IPS-18a (cell line): ENCODE data around the gene SDR42E2.
"Not testable (repeated sequence)": the region's sequence is repeated elsewhere in the genome, so short reads cannot be mapped to it uniquely, and the experiment has no call there.

ENCODE experiments used
- H3K27ac ChIP-seq: one replicate; pipeline ENCODE4 v1.5.1; 2013; ENCODE audit warnings: low read length
- H3K27me3 ChIP-seq: one replicate; pipeline ENCODE4 v1.6.1; 2013; ENCODE audit warnings: mild to moderate bottlenecking, low read length; ENCODE audit not compliant: control insufficient read depth, insufficient read depth
- H3K36me3 ChIP-seq: one replicate; pipeline ENCODE4 v1.6.1; 2013; ENCODE audit warnings: low read depth, low read length; ENCODE audit not compliant: control insufficient read depth
- H3K4me1 ChIP-seq: one replicate; pipeline ENCODE4 v1.6.1; 2013; ENCODE audit warnings: low read depth, low read length; ENCODE audit not compliant: control insufficient read depth
- H3K4me3 ChIP-seq: one replicate; pipeline ENCODE4 v1.5.1; 2013; ENCODE audit warnings: low read length
- H3K9ac ChIP-seq: one replicate; pipeline ENCODE4 v1.6.1; 2013; ENCODE audit warnings: mild to moderate bottlenecking, low read length, moderate library complexity
- H3K9me3 ChIP-seq: one replicate; pipeline ENCODE4 v1.6.1; 2013; ENCODE audit warnings: low read depth, low read length; ENCODE audit not compliant: control insufficient read depth

Gene SDR42E2

DNA sequence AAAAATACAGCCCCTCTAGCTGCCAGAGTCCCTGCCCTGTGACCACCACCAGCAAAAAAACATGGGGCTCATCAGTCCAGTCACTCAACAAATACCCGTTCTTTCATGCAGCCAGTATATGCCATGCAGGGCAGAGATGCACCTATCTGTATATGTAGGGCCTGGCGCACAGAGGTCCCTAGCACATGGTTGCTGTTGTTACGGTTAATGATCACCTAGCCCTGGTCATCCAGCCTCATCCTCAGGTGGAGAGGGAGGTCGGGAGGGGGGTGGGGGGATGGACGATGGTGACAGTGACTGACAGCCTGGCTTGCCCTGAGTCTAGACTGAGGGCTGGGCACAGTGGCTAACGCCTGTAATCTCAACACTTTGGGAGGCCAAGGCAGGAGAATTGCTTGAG is 1.5 kb downstream of the SDR42E2 start:
- Histone ChIP-seq H3K27me3 (peaks cover 33% of the 10 kb centered on the region), H3K9me3 (no peaks in the 10 kb centered on the region), H3K27ac (no peak overlapping the region), H3K36me3 (no peaks in the 10 kb centered on the region), H3K9ac (no peak overlapping the region), H3K4me3 (no peak overlapping the region), H3K4me1 (no peaks in the 10 kb centered on the region)

DNA sequence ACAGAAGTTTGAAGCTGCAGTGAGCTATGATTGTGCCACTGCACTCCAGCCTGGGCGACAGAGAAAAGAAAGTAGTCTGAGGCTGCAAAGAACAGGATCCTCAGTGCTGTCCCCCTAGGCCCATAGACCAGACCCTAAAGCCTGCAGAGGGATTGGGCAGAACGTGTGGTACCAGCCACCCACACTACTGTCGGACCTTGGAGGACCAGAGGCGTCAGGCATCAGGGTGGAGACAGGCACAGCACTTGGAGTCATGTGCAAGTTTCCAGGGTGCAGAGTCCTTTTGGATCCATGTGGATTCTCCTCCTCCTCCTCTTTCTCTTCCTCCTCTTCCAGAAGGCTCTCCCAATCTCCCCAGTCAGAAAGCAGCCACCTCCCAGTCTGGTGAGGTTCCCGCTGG is 2.2 kb downstream of the SDR42E2 start:
- H3K4me1 ChIP-seq, result no peaks in the 10 kb centered on the region
- H3K36me3 ChIP-seq, result no peaks in the 10 kb centered on the region
- no peak overlapping the region for H3K27ac ChIP-seq
- H3K9ac ChIP-seq, result no peak overlapping the region
- H3K4me3 ChIP-seq, result no peak overlapping the region
- no peaks in the 10 kb centered on the region for H3K9me3 ChIP-seq
- peaks cover 33% of the 10 kb centered on the region for H3K27me3 ChIP-seq

DNA sequence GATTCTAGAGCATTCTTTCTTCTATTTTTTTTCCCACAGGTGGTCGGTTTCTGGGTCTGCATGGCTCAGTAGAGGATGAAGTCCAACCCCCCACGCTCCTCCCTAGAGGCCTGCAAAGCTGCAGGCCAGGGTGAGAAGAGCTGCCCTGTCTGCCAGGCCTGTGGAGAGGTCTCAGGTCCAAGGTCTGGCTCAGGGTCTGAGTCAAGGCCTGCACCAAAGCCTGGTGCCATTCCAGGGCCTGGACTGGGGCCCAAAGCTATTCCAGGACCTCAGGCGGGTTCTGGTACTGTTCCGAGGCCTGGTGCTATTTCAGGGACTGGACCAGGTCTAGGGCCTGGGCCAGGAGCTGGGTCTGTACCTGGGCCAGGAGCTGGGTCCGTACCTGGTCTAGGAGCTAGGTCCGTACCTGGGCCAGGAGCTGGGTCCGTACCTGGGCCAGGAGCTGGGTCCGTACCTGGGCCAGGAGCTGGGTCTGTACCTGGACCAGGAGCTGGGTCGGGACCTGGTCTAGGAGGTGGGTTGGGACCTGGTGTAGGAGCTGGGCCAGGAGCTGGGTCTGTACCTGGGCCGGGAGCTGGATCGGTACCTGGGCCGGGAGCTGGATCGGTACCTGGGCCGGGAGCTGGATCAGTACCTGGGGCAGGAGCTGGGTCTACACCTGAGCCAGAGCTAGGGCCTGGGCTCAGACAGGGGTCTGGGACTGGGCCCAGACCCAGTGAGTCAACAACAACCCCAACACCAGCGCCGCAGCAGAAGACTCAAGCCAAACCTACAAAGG is 3.4 kb downstream of the SDR42E2 start:
- no peak overlapping the region for H3K9ac ChIP-seq
- no peak overlapping the region for H3K4me3 ChIP-seq
- H3K9me3 ChIP-seq, result no peaks in the 10 kb centered on the region
- H3K36me3 ChIP-seq, result no peaks in the 10 kb centered on the region
- H3K27me3 ChIP-seq, result peaks cover 30% of the 10 kb centered on the region
- no peaks in the 10 kb centered on the region for H3K4me1 ChIP-seq
- H3K27ac ChIP-seq, result no peak overlapping the region

DNA sequence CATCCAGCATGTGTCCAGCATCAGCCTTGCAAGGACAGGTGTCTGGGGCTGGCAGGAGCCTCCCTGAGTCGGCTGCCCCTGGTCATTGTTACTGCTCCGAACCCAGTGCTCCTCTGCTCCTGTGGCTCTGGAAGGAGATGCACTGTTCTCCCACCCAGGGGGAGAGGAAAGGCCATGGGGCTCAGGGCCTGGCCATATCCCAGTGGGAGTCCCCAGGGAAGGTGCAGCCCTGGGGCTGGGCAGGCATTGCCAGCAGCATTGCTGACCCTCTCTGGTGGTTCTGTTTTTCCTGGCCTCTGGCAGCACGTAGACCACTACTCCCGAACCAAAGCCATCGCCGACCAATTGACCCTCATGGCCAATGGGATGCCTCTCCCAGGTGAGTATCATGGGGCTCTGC is 9.6 kb downstream of the SDR42E2 start:
- Histone ChIP-seq H3K27me3 (no peaks in the 10 kb centered on the region), H3K4me1 (no peaks in the 10 kb centered on the region), H3K9ac (no peak overlapping the region), H3K9me3 (no peaks in the 10 kb centered on the region), H3K4me3 (no peak overlapping the region), H3K27ac (no peak overlapping the region), H3K36me3 (no peaks in the 10 kb centered on the region)

DNA sequence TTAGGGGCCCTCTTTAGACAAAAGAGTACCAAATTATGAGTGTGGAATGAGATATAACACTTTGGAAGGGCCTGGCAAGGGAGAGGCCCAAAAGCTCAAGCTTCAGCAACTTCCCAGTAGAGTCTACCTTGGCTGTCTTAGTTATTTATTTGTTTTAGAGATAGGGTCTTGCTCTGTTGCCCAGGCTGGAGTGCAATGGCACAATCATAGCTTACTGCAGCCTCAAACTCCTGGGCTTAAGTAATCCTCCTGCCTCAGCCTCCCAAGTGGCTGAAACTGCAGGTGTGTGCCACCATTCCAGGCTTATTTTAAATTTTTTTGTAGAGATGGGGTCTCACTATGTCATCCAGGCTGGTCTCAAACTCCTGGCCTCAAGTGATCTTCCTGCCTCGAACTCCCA is 10.3 kb downstream of the SDR42E2 start:
- H3K27ac ChIP-seq, H3K4me3 ChIP-seq, H3K27me3 ChIP-seq, H3K36me3 ChIP-seq, H3K4me1 ChIP-seq, H3K9me3 ChIP-seq, H3K9ac ChIP-seq: not testable (repeated sequence)

DNA sequence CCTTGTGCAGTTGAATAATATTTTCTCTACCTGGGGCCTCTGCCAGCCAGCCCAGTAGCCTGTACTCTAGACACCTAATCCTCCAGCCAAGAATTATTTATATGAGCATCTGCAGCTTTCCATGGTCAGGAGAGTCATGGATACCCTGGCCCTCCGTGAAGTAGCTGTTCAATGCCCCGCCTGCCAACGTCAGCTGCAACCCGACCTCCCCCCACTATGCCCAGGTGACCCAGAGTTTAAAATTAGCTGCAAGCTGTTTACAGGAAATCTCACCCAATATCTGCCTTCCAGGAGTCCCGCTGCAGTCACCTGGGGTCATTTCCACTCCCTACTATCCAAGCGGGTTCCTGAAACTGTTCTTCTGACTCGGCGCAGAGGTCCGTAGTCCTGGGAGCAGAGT is 12.3 kb downstream of the SDR42E2 start:
- Histone ChIP-seq H3K4me3 (no peak overlapping the region), H3K4me1 (no peaks in the 10 kb centered on the region), H3K27me3 (no peaks in the 10 kb centered on the region), H3K9ac (no peak overlapping the region), H3K27ac (no peak overlapping the region), H3K9me3 (no peaks in the 10 kb centered on the region), H3K36me3 (no peaks in the 10 kb centered on the region)

DNA sequence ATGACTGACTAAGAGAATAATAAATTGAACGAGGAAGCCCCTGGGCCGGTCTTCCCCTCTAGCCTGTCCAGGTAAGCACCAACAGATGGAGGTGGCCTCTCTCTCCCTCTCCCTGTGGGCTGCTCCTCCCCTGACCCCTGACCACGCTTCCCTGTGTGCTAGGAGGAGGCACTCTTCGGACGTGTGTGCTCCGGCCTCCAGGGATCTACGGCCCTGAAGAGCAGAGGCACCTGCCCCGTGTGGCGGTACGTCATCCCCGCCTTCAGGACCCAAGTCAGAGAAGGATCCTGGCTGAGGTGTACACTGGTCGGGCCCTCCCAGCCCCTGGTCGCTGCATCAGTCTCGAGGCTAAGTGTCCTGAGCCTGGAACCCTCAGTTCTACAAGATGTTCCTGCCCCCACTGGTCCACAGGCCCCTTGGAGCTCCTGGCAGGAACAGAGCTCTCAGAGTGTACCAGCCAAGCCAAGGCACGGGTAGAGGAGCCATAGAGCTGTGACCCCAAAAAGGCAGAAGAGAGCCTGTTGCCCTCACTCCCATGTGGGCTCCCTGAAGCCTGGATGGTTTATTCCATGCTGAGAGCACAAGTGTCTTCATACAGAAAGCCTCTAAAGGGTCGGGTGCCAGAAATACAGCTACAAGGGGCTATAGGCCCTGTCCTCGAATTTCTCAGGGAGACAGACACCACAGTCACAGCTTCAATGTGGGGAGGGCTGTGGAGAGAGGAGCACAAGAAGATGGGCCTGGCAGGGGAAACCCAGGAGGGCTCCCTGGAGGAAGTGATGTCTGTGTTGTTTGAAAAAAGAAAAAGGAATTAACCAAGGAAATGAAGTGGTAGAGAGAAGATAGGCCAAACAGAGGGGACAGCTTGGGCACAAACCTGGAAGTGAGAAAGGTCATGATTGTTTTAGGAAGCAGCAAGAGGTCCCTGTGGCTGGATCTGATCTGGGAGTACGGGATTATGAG is 15.9 kb downstream of the SDR42E2 start:
- H3K4me3 ChIP-seq, result no peak overlapping the region
- no peaks in the 10 kb centered on the region for H3K36me3 ChIP-seq
- H3K27ac ChIP-seq, result no peak overlapping the region
- H3K9ac ChIP-seq, result no peak overlapping the region
- H3K4me1 ChIP-seq, result no peaks in the 10 kb centered on the region
- H3K9me3 ChIP-seq, result no peaks in the 10 kb centered on the region
- no peaks in the 10 kb centered on the region for H3K27me3 ChIP-seq

DNA sequence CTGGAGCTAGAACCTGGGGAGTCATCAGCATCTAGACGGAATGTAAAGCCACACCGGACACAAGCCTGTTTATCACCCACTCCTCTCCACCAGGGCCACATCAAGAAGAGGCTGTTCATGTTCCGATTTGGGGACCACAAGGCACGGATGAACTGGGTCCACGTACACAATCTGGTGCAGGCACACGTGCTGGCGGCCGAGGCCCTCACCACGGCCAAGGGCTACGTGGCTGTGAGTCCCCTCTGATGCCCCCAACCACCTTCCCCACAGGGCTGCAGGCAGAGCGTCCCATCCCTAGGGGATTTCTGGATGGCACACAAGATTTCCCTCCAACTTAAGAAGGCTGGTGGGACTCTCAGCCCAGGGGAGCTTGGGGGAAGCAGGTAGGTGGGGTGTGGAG is 19.1 kb downstream of the SDR42E2 start:
- no peaks in the 10 kb centered on the region for H3K36me3 ChIP-seq
- H3K9ac ChIP-seq, result no peak overlapping the region
- no peak overlapping the region for H3K4me3 ChIP-seq
- H3K4me1 ChIP-seq, result no peaks in the 10 kb centered on the region
- no peak overlapping the region for H3K27ac ChIP-seq
- no peaks in the 10 kb centered on the region for H3K9me3 ChIP-seq
- H3K27me3 ChIP-seq, result no peaks in the 10 kb centered on the region

DNA sequence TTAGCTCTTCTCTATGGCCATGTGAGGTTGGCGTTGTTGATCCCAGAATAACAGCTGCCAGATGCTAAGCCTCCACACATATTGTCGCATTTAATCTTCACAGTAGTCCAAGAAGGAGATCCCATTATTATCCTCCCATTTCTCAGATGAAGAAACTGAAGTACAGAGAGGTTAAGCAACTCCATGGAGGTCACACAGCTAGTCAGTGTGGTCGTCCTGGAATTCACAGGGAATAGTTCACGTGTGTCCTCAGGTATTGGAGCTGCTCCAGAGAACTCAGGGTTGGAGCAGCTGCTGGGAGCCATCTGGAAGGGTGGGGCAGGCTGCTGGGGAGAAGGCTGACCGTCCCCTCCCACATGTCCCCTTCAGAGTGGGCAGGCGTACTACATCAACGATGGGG is 19.5 kb downstream of the SDR42E2 start:
- no peaks in the 10 kb centered on the region for H3K36me3 ChIP-seq
- no peak overlapping the region for H3K27ac ChIP-seq
- no peaks in the 10 kb centered on the region for H3K4me1 ChIP-seq
- H3K4me3 ChIP-seq, result no peak overlapping the region
- no peaks in the 10 kb centered on the region for H3K9me3 ChIP-seq
- no peak overlapping the region for H3K9ac ChIP-seq
- H3K27me3 ChIP-seq, result no peaks in the 10 kb centered on the region

DNA sequence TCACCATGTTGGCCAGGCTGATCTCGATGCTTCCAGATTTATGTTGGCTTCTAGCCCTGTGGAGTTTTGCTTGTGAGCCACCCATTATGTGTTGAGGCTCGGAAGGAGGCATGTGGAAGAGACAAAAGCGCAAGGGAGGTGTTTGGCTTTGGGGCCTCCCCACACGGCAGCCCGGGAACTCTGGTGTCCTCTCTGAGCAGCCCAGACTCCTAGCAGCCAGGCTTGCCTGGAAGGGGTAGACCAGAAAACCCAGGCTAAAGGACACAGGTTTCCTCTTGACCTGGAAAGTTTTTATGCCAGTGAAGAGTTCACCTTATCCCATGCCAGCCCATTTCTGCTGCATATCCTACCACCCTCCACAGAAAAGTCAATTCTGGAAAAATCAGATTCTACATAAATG is 21.0 kb downstream of the SDR42E2 start:
- H3K4me1 ChIP-seq, result peaks cover 2% of the 10 kb centered on the region
- H3K9me3 ChIP-seq, result no peaks in the 10 kb centered on the region
- no peak overlapping the region for H3K27ac ChIP-seq
- H3K36me3 ChIP-seq, result no peaks in the 10 kb centered on the region
- no peak overlapping the region for H3K9ac ChIP-seq
- no peaks in the 10 kb centered on the region for H3K27me3 ChIP-seq
- H3K4me3 ChIP-seq, result no peak overlapping the region

DNA sequence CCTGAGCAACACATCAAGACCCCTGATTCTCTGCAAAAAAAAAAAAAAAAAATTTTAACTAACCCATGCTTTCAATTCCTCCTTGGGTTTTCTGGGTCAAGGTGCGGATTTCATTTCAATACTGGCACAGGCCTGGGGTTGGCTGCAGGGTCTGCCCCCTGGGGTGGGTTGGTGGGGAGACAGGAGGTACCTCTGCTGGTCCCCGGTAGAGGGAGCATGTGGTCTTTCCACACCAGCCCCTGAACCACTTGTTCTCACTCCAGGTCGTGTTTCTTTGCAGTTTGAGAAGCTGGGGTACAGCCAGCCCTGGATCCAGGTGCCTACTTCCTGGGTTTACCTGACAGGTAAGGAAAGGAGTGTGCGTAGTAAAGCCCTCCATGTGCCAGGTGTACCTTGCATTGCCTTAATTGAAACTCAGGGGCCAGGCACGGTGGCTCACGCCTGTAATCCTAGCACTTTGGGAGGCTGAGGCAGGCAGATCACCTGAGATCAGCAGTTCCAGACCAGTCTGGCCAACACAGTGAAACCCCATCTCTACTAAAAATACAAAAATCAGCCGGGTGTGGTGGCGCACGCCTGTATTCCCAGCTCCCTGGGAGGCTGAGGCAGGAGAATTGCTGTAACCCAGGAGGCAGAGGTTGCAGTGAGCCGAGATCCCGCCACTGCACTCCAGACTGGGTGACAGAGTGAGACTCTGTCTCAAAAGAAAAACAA is 21.8 kb downstream of the SDR42E2 start:
- Histone ChIP-seq H3K4me3 (no peak overlapping the region), H3K36me3 (no peaks in the 10 kb centered on the region), H3K27me3 (peaks cover 4% of the 10 kb centered on the region), H3K9me3 (no peaks in the 10 kb centered on the region), H3K4me1 (peaks cover 9% of the 10 kb centered on the region), H3K27ac (no peak overlapping the region), H3K9ac (no peak overlapping the region)
